ENCODE results near the gene MED12L.

DNA sequence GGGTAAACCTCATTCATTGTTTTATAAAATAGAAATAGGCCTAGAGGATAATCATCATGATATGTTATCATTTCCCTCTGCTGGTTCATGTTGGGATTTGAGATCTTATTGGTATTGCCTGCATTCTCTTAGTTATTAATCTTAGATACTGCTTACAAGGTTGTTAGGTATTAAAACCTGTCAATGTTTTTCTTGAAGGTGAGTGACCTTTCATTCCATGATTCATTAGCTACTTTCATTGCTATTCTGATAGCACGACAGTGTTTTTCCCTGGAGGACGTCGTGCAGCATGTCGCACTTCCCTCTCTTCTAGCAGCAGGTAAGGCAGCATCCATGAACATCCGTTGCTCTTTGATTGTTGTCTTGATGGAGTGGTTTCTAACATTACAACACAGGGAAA lies 282.0 kb downstream of the MED12L start:
- TF ChIP-seq, protein P1, sequence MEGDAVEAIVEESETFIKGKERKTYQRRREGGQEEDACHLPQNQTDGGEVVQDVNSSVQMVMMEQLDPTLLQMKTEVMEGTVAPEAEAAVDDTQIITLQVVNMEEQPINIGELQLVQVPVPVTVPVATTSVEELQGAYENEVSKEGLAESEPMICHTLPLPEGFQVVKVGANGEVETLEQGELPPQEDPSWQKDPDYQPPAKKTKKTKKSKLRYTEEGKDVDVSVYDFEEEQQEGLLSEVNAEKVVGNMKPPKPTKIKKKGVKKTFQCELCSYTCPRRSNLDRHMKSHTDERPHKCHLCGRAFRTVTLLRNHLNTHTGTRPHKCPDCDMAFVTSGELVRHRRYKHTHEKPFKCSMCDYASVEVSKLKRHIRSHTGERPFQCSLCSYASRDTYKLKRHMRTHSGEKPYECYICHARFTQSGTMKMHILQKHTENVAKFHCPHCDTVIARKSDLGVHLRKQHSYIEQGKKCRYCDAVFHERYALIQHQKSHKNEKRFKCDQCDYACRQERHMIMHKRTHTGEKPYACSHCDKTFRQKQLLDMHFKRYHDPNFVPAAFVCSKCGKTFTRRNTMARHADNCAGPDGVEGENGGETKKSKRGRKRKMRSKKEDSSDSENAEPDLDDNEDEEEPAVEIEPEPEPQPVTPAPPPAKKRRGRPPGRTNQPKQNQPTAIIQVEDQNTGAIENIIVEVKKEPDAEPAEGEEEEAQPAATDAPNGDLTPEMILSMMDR (IDR thresholded peaks at IDR 0.05), result no peak
- no peak for TF ChIP-seq POLR2A (IDR thresholded peaks at IDR 0.05; ENCODE audit: low read depth)
- TF ChIP-seq EP300 (IDR thresholded peaks at IDR 0.05), result no peak
- no peak for TF ChIP-seq POLR2AphosphoS5 (IDR thresholded peaks at IDR 0.05)
